ENCODE results near the gene SCO2.
A peak's percentile ranks its signal among the peaks of the same experiment; 100 is the strongest.

GRCh38 chr22:50522208-50522805, 3.1 kb downstream of the SCO2 start:
- TF ChIP-seq GLIS1 (tag by site-specific recombination; IDR thresholded peaks at IDR 0.05) (no peak), ZBTB48 (tag by site-specific recombination; IDR thresholded peaks at IDR 0.05) (no peak), CTCF (tag by site-specific recombination; IDR thresholded peaks at IDR 0.05) (no peak), PBX3 (CRISPR knock-in tag; IDR thresholded peaks at IDR 0.05) (0 out of 2 replicates have a peak, but pooled peaks have one; percentile 4), KLF1 (tag by site-specific recombination; IDR thresholded peaks at IDR 0.05) (no peak), REST (tag by site-specific recombination; IDR thresholded peaks at IDR 0.05) (no peak), ZNF138 (tag by site-specific recombination; IDR thresholded peaks at IDR 0.05; ENCODE audit: borderline replicate concordance) (no peak), ZNF768 (tag by site-specific recombination; IDR thresholded peaks at IDR 0.05) (no peak), ZNF670 (tag by site-specific recombination; IDR thresholded peaks at IDR 0.05; ENCODE audit: low read depth) (no peak), ZNF350 (tag by site-specific recombination; IDR thresholded peaks at IDR 0.05) (no peak), ZNF692 (tag by site-specific recombination; IDR thresholded peaks at IDR 0.05) (no peak)
